SK-N-SH treated with all-trans-retinoic acid at 6 μM for 48 hours (cell line): ENCODE measurements around the gene DOCK2.

ENCODE experiments used
- ATAC-seq: fragments of 200-7000 bp; cut with Tn5 transposase; 3 replicates; pipeline ENCODE4 v1.9.1; 2020; ENCODE audit warnings: mild to moderate bottlenecking, moderate library complexity
- ARNTL ChIP-seq: fragments of 450-650 bp; formaldehyde crosslinking; IDR thresholded peaks from 2 replicates; pipeline ENCODE4 v1.5.0; 2020; ENCODE audit warnings: low read depth, mild to moderate bottlenecking, moderate library complexity, borderline replicate concordance
- BACH2 ChIP-seq: fragments of 250-450 bp; sonication (Bioruptor Pico); IDR thresholded peaks from 2 replicates; pipeline ENCODE4 v1.9.0; 2021; ENCODE audit warnings: mild to moderate bottlenecking, borderline replicate concordance
- CREB5 ChIP-seq: fragments of 250-450 bp; sonication (Bioruptor Pico); IDR thresholded peaks from 2 replicates; pipeline ENCODE4 v1.5.1; 2020; ENCODE audit warnings: low read depth, mild to moderate bottlenecking, moderate library complexity
- CSDC2 ChIP-seq: fragments of 250-450 bp; sonication (Bioruptor Pico); IDR thresholded peaks from 2 replicates; pipeline ENCODE4 v1.5.0; 2020; ENCODE audit warnings: mild to moderate bottlenecking, moderate library complexity
- CSRNP3 ChIP-seq: fragments of 250-450 bp; sonication (Bioruptor Pico); IDR thresholded peaks from 2 replicates; pipeline ENCODE4 v1.5.1; 2021; ENCODE audit warnings: mild to moderate bottlenecking, moderate library complexity
- ESRRG ChIP-seq: fragments of 250-450 bp; sonication (Bioruptor Pico); IDR thresholded peaks from 2 replicates; pipeline ENCODE4 v1.6.1; 2021; ENCODE audit warnings: mild to moderate bottlenecking
- GLIS3 ChIP-seq: fragments of 250-450 bp; sonication (Bioruptor Pico); IDR thresholded peaks from 2 replicates; pipeline ENCODE4 v1.5.0; 2020; ENCODE audit warnings: mild to moderate bottlenecking, moderate library complexity
- OSR1 ChIP-seq: fragments of 250-450 bp; sonication (Bioruptor Pico); IDR thresholded peaks from 2 replicates; pipeline ENCODE4 v1.8.0; 2022; ENCODE audit warnings: moderate library complexity, mild to moderate bottlenecking, inconsistent platforms
- PATZ1 ChIP-seq: fragments of 250-450 bp; sonication (Bioruptor Pico); IDR thresholded peaks from 2 replicates; pipeline ENCODE4 v1.8.0; 2020; ENCODE audit warnings: mild to moderate bottlenecking, moderate library complexity, borderline replicate concordance
- POU6F1 ChIP-seq: fragments of 250-450 bp; sonication (Bioruptor Pico); IDR thresholded peaks from 2 replicates; pipeline ENCODE4 v1.8.0; 2021; ENCODE audit warnings: low read depth, mild to moderate bottlenecking, moderate library complexity, borderline replicate concordance
- PPARA ChIP-seq: fragments of 250-450 bp; sonication (Bioruptor Pico); IDR thresholded peaks from 2 replicates; pipeline ENCODE4 v1.5.0; 2020; ENCODE audit warnings: mild to moderate bottlenecking, borderline replicate concordance
- RARB ChIP-seq: fragments of 250-450 bp; sonication (Bioruptor Pico); IDR thresholded peaks from 2 replicates; pipeline ENCODE4 v1.8.0; 2021; ENCODE audit warnings: mild to moderate bottlenecking, moderate library complexity
- SNAI2 ChIP-seq: fragments of 250-450 bp; sonication (Bioruptor Pico); IDR thresholded peaks from 2 replicates; pipeline ENCODE4 v1.5.0; 2020; ENCODE audit warnings: mild to moderate bottlenecking, moderate library complexity
- TCF4 ChIP-seq: fragments of 250-450 bp; sonication (Bioruptor Pico); IDR thresholded peaks from 2 replicates; pipeline ENCODE4 v1.8.0; 2021; ENCODE audit warnings: mild to moderate bottlenecking, moderate library complexity, borderline replicate concordance
- TOX ChIP-seq: fragments of 250-450 bp; sonication (Bioruptor Pico); IDR thresholded peaks from 2 replicates; pipeline ENCODE4 v1.8.0; 2021; ENCODE audit warnings: mild to moderate bottlenecking, moderate library complexity, borderline replicate concordance
- TSHZ2 ChIP-seq: fragments of 250-450 bp; sonication (Bioruptor Pico); IDR thresholded peaks from 2 replicates; pipeline ENCODE4 v1.5.0; 2020; ENCODE audit warnings: mild to moderate bottlenecking, moderate library complexity
- ZC3H10 ChIP-seq: fragments of 250-450 bp; sonication (Bioruptor Pico); IDR thresholded peaks from 2 replicates; pipeline ENCODE4 v1.5.1; 2021; ENCODE audit warnings: mild to moderate bottlenecking, moderate library complexity
- ZFP30 ChIP-seq: fragments of 450-650 bp; formaldehyde crosslinking; IDR thresholded peaks from 2 replicates; pipeline ENCODE4 v1.5.0; 2022; ENCODE audit warnings: mild to moderate bottlenecking, moderate library complexity
- ZNF565 ChIP-seq: fragments of 450-650 bp; formaldehyde crosslinking; conservative IDR thresholded peaks from 2 replicates; pipeline ENCODE4 v1.5.0; 2020; ENCODE audit warnings: low read depth, mild to moderate bottlenecking, moderate library complexity
- ZNF70 ChIP-seq: fragments of 450-650 bp; formaldehyde crosslinking; IDR thresholded peaks from 2 replicates; pipeline ENCODE4 v1.5.0; 2020; ENCODE audit warnings: mild to moderate bottlenecking, moderate library complexity
- ZNF8 ChIP-seq: fragments of 450-650 bp; formaldehyde crosslinking; IDR thresholded peaks from 2 replicates; pipeline ENCODE4 v1.5.0; 2020; ENCODE audit warnings: mild to moderate bottlenecking, moderate library complexity

Gene DOCK2

GRCh38 chr5:170087168-170087817 lies 450.2 kb downstream of the DOCK2 start:
- no peak for ATAC-seq
- TF ChIP-seq PATZ1 (CRISPR knock-in tag) (no peak), ZNF565 (CRISPR knock-in tag) (no peak), BACH2 (CRISPR knock-in tag) (no peak), SNAI2 (CRISPR knock-in tag) (no peak), GLIS3 (CRISPR knock-in tag) (no peak), ARNTL (no peak), TCF4 (CRISPR knock-in tag) (no peak), TSHZ2 (CRISPR knock-in tag) (no peak), PPARA (CRISPR knock-in tag) (no peak), TOX (no peak), ZFP30 (CRISPR knock-in tag) (no peak), CSRNP3 (CRISPR knock-in tag) (no peak), OSR1 (CRISPR knock-in tag) (no peak), ZNF8 (CRISPR knock-in tag) (no peak), ESRRG (no peak), CREB5 (CRISPR knock-in tag) (no peak), ZNF70 (CRISPR knock-in tag) (no peak), ZC3H10 (CRISPR knock-in tag) (no peak), POU6F1 (CRISPR knock-in tag) (no peak), CSDC2 (CRISPR knock-in tag) (no peak)

- no peak for ATAC-seq
These were observed 455.5 kb downstream of the DOCK2 start for GRCh38 chr5:170092455-170093101.

More at GRCh38 chr5:170092455-170093101, 455.5 kb downstream of the DOCK2 start:
- TF ChIP-seq TOX = no peak
- TF ChIP-seq POU6F1 (CRISPR knock-in tag) = no peak
- TF ChIP-seq ARNTL = no peak
- no peak for TF ChIP-seq ZFP30 (CRISPR knock-in tag)
- no peak for TF ChIP-seq ZC3H10 (CRISPR knock-in tag)
- no peak for TF ChIP-seq RARB (CRISPR knock-in tag)
- TF ChIP-seq TCF4 (CRISPR knock-in tag) = no peak
- no peak for TF ChIP-seq PPARA (CRISPR knock-in tag)
- no peak for TF ChIP-seq BACH2 (CRISPR knock-in tag)
- no peak for TF ChIP-seq CSRNP3 (CRISPR knock-in tag)
- no peak for TF ChIP-seq CSDC2 (CRISPR knock-in tag)
- no peak for TF ChIP-seq SNAI2 (CRISPR knock-in tag)
- no peak for TF ChIP-seq ZNF8 (CRISPR knock-in tag)
- TF ChIP-seq ZNF70 (CRISPR knock-in tag) = no peak
- no peak for TF ChIP-seq OSR1 (CRISPR knock-in tag)
- no peak for TF ChIP-seq PATZ1 (CRISPR knock-in tag)
- no peak for TF ChIP-seq ZNF565 (CRISPR knock-in tag)
